Smooth muscle cell (in vitro differentiated cells): ENCODE data around the gene PROM1. TPM values are rescaled to one million over a fixed set of nuclear protein-coding genes. Genes with fewer than 3 reads are reported as not detected.

Source experiments
- DNase-seq: peaks from one replicate; lab custom pipeline; 2025; ENCODE audit not compliant: unreplicated experiment; lab: John Stamatoyannopoulos, UW
- H2AFZ ChIP-seq: fragments of 200-600 bp; sonication (generic); 2 replicates; pipeline ENCODE4 v1.6.0; 2016; ENCODE audit warnings: antibody characterized with exemption, low read depth, mild to moderate bottlenecking
- H3F3A ChIP-seq: fragments of 200-600 bp; sonication (generic); 2 replicates; pipeline ENCODE4 v1.6.0; 2017; ENCODE audit warnings: antibody characterized with exemption, low read depth
- H3K27ac ChIP-seq: fragments of 200-600 bp; sonication (generic); 2 replicates; pipeline ENCODE4 v1.5.1; 2016; ENCODE audit warnings: low read depth, mild to moderate bottlenecking
- H3K27me3 ChIP-seq: fragments of 200-600 bp; sonication (generic); 2 replicates; pipeline ENCODE4 v1.6.1; 2016; ENCODE audit warnings: low read depth, mild to moderate bottlenecking
- H3K36me3 ChIP-seq: fragments of 200-600 bp; sonication (generic); 2 replicates; pipeline ENCODE4 v1.5.1; 2016; ENCODE audit warnings: low read depth
- H3K4me1 ChIP-seq: fragments of 200-600 bp; sonication (generic); 2 replicates; pipeline ENCODE4 v1.5.1; 2016; ENCODE audit warnings: low read depth
- H3K4me2 ChIP-seq: fragments of 200-600 bp; sonication (generic); 2 replicates; pipeline ENCODE4 v1.6.0; 2016; ENCODE audit warnings: mild to moderate bottlenecking
- H3K4me3 ChIP-seq: fragments of 200-600 bp; sonication (generic); 2 replicates; pipeline ENCODE4 v1.5.1; 2016; ENCODE audit warnings: mild to moderate bottlenecking
- H3K79me2 ChIP-seq: fragments of 200-600 bp; sonication (generic); 2 replicates; pipeline ENCODE4 v1.6.0; 2016; ENCODE audit warnings: low read depth, mild to moderate bottlenecking
- H3K9ac ChIP-seq: fragments of 200-600 bp; sonication (generic); 2 replicates; pipeline ENCODE4 v1.6.0; 2016; ENCODE audit warnings: low read depth
- H3K9me3 ChIP-seq: fragments of 200-600 bp; sonication (generic); replicated peaks from 2 replicates; pipeline ENCODE4 v1.5.1; 2016; ENCODE audit warnings: low read depth
- H4K20me1 ChIP-seq: fragments of 200-600 bp; sonication (generic); 2 replicates; pipeline ENCODE4 v1.6.0; 2016; ENCODE audit warnings: low read depth
- WGBS: methylation state at CpG from one replicate; pipeline ENCODE4 v1.1.7; 2016; ENCODE audit warnings: low lambda C conversion rate; 5-methylcytosine and 5-hydroxymethylcytosine counted together
- polyA plus RNA-seq: library from polyadenylated mRNA; unstranded; fragments of >200 nt; fragmentation: Nextera tagmentation; extraction: Ambion mirVana; gene quantifications from 2 replicates; pipeline ENCODE4 v1.2.1, GENCODE V29; 2016
- total RNA-seq: library from RNA; depleted of rRNA; stranded (reverse); fragments of >200 nt; gene quantifications from 2 replicates; pipeline ENCODE4 v1.2.3, GENCODE V29; 2014
- TF ChIP-seq, protein P1 (sequence below): fragments of 200-600 bp; sonication (generic); IDR thresholded peaks from 2 replicates; pipeline ENCODE4 v1.5.1; 2017; ENCODE audit warnings: borderline replicate concordance, mild to moderate bottlenecking, antibody characterized with exemption; ENCODE audit not compliant: insufficient read depth, poor library complexity, severe bottlenecking

Gene PROM1
- total and polyA plus RNA-seq, 2 experiments from 2014 or later: 0.56 to 1.7 TPM

DNA sequence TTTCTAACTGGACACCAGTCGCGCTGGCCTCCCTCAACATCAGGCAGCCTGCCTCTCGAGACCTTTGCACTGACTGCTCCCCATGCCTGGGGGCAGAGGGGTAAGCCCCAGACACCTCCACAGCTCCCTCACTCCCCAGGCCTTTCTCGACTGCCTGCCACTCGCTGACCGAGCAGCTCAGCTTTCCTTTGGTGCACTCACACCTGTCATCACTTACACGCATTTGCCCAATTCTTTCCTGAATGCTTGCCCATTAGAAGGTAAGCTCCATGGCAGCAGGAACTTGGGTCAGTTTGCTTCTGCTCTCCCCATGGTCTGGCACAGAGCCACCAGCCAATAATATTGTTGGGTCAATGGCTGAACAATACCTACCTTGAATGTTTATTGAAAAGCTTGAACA is 32.2 kb upstream of the PROM1 start:
- no peak overlapping the region for H2AFZ ChIP-seq
- H3K4me2 ChIP-seq: no peak overlapping the region
- H3F3A ChIP-seq: no peaks in the 10 kb centered on the region
- no peak overlapping the region for H3K9ac ChIP-seq
- no peak overlapping the region for H3K27ac ChIP-seq
- H3K4me1 ChIP-seq: no peaks in the 10 kb centered on the region
- H3K27me3 ChIP-seq: peaks cover 60% of the 10 kb centered on the region
- DNase-seq: no peak
- H3K36me3 ChIP-seq: no peaks in the 10 kb centered on the region
- H4K20me1 ChIP-seq: no peaks in the 10 kb centered on the region
- no peak overlapping the region for H3K4me3 ChIP-seq
- TF ChIP-seq, protein P1, sequence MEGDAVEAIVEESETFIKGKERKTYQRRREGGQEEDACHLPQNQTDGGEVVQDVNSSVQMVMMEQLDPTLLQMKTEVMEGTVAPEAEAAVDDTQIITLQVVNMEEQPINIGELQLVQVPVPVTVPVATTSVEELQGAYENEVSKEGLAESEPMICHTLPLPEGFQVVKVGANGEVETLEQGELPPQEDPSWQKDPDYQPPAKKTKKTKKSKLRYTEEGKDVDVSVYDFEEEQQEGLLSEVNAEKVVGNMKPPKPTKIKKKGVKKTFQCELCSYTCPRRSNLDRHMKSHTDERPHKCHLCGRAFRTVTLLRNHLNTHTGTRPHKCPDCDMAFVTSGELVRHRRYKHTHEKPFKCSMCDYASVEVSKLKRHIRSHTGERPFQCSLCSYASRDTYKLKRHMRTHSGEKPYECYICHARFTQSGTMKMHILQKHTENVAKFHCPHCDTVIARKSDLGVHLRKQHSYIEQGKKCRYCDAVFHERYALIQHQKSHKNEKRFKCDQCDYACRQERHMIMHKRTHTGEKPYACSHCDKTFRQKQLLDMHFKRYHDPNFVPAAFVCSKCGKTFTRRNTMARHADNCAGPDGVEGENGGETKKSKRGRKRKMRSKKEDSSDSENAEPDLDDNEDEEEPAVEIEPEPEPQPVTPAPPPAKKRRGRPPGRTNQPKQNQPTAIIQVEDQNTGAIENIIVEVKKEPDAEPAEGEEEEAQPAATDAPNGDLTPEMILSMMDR: no peak
- no peaks in the 10 kb centered on the region for H3K79me2 ChIP-seq
- no peaks in the 10 kb centered on the region for H3K9me3 ChIP-seq
- WGBS: 89% methylated on average over 7 of the region's 7 CpGs

DNA sequence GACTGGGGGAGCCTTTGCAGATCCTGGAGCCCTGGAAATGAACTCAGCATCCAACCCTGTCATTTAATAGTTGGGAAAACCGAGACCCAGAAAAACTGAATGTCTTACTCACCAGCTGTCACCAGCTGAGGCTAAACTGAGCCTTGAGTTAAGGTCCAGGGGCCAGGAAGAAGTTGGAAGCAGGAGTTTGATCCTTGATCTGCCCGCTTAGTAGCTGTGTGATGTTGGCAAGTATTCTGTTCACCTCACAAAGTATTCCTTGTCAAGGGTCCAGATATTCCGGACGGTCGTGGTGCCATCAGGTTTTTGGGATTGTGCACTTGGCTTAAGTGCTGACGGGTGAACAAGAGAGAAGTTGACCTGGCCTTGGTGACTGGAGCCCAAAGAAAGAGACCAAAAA is 30.7 kb upstream of the PROM1 start:
- Histone ChIP-seq H3K79me2 (no peaks in the 10 kb centered on the region), H4K20me1 (no peaks in the 10 kb centered on the region), H3K27me3 (peaks cover 54% of the 10 kb centered on the region), H3K27ac (no peak overlapping the region), H3K36me3 (no peaks in the 10 kb centered on the region), H2AFZ (no peak overlapping the region), H3F3A (no peaks in the 10 kb centered on the region), H3K4me3 (no peak overlapping the region), H3K4me1 (no peaks in the 10 kb centered on the region), H3K9ac (no peak overlapping the region), H3K9me3 (no peaks in the 10 kb centered on the region), H3K4me2 (no peak overlapping the region)
- TF ChIP-seq, protein P1: no peak
- WGBS: 92% methylated on average over 6 of the region's 6 CpGs
- DNase-seq: no peak

DNA sequence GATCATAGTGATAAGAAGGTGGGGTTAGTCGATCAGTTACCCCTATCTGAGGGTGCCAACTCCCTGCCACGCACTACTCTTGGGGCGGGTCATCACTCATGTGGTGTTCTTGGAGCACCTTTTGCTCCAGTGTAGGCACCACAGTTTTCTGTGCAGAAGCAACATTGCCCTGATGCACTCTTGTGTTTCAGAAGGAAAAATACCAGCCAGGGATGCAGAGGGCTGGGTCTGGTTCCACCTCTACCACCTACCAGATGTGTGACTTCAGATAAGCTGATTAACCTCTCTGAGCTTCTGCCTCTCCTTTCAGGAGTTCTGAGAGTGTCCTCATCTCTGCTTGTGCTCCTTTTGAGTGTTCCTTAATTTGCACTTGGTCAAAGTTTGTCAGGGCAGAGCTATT is 29.9 kb upstream of the PROM1 start:
- H3F3A ChIP-seq: no peaks in the 10 kb centered on the region
- H3K36me3 ChIP-seq: no peaks in the 10 kb centered on the region
- H3K4me1 ChIP-seq: no peaks in the 10 kb centered on the region
- no peak overlapping the region for H3K27ac ChIP-seq
- H3K79me2 ChIP-seq: no peaks in the 10 kb centered on the region
- H4K20me1 ChIP-seq: no peaks in the 10 kb centered on the region
- no peak overlapping the region for H3K4me3 ChIP-seq
- H3K4me2 ChIP-seq: no peak overlapping the region
- TF ChIP-seq, protein P1: no peak
- no peak overlapping the region for H3K9ac ChIP-seq
- H3K27me3 ChIP-seq: peaks cover 47% of the 10 kb centered on the region
- no peak for DNase-seq
- H3K9me3 ChIP-seq: no peaks in the 10 kb centered on the region
- no peak overlapping the region for H2AFZ ChIP-seq
- 97% methylated on average over 3 of the region's 3 CpGs for WGBS

DNA sequence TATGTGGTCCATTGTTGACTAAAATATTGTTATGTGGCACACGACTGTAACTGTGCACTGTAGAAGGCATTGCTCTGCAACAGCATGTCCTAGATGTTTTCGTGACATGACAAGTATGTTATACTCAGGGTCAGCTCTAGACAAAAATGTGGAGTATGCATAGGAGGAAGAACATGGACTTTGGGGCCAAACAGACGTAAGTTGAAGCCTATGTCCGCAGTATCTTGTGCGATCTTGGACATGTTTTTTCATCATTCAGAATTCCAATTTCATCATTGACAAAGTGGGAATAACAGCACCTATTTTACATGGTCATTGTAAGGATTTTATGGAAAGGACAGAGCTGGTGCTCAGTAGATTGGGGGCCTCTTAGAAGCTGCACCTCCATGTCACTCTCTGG is 27.7 kb upstream of the PROM1 start:
- H3K79me2 ChIP-seq: no peaks in the 10 kb centered on the region
- no peak overlapping the region for H3K9ac ChIP-seq
- H3K9me3 ChIP-seq: no peaks in the 10 kb centered on the region
- H3K27ac ChIP-seq: no peak overlapping the region
- H3K4me1 ChIP-seq: no peaks in the 10 kb centered on the region
- H3K27me3 ChIP-seq: peaks cover 40% of the 10 kb centered on the region
- WGBS: 89% methylated on average over 5 of the region's 5 CpGs
- H3F3A ChIP-seq: no peaks in the 10 kb centered on the region
- TF ChIP-seq, protein P1: no peak
- H3K36me3 ChIP-seq: no peaks in the 10 kb centered on the region
- no peak overlapping the region for H3K4me2 ChIP-seq
- no peak for DNase-seq
- no peak overlapping the region for H2AFZ ChIP-seq
- H3K4me3 ChIP-seq: no peak overlapping the region
- no peaks in the 10 kb centered on the region for H4K20me1 ChIP-seq
